A172 (cell line): ENCODE measurements around the gene INSYN2A. TPM values are rescaled to one million over a fixed set of nuclear protein-coding genes. Genes with fewer than 3 reads are reported as not detected.

Source experiments
- DNase-seq: peaks from one replicate; pipeline ENCODE4 v3.0.0-alpha.2; 2015; ENCODE audit warnings: low spot score
- total RNA-seq: library from RNA; depleted of rRNA; stranded (reverse); fragments of >200 nt; shearing (Covaris generic); gene quantifications from 2 replicates; pipeline ENCODE4 v1.2.3, GENCODE V29; 2014

The INSYN2A gene
- total RNA-seq, 1 experiment from 2014 or later, result 0.05 TPM

DNA sequence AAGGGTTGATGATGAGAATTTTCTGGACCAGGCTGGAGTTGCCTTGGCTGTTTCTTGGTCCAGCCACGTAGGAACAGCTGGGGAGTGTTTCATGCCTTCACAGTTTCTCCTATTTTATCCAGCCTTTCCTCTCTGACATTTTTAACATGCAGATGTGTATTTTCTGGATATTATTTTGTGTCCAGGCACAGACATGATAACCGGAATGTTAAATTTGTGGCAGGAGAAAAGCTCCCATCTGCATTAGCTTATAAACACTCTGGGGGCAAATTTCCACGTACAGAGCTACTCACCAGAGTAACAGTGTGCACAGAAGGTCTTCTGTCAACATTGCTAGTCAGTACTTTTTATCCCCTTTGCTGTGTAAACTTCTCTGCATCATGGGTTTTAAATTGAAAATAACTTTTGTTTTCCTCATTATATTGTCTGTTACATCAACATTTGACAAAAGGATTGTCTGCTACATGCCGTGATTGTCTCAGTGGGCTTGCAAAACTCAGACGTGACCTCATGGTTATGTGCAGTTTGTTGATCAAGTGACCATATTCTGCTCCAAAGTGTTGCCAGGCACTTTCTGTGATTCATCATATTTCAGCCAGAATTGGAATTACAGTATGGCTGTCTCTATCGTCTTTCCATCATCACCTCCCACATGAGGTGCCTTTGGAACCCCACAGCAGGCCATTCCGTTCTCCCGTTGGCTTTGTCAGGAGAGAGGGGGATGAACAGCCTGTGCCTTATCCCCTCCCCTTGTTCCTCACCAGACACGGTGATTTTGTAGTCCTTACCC lies 41.4 kb downstream of the INSYN2A start:
- no peak for DNase-seq

GRCh38 chr10:127153181-127153580 lies 43.2 kb downstream of the INSYN2A start:
- no peak for DNase-seq

DNA sequence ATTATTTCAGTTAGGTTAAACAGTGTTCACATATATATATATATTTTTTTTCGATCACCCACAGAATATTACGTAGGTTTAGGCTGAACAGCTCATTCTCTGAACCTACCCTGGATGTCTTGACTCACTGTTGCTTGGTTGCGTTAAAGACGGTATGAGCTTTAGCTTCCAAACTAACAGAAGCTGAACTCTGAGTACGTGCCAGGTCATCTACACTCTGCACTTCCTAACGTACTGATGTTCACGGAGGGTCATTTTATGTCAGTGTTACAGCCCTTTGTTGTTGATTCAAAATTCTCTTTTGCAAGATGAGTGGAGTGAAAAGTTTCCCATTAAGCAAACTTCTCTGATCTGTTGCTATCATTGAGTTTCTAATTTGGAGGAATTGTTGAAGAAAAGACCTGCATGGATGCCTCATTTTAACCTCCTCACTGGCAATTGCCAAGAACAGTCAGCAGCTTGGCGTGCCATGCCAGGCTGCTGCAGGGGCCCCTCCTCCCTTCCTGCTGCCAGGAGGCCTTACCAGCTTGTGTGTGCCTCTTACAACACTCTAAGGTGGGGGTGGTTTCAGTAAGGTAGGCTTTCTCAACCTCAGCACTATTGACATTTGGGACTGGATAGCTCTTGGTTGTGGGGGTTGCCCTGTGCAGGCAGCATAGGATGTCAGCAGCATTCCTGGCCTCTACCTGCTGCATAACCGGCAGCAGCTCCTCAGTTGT lies 44.3 kb downstream of the INSYN2A start:
- no peak for DNase-seq

DNA sequence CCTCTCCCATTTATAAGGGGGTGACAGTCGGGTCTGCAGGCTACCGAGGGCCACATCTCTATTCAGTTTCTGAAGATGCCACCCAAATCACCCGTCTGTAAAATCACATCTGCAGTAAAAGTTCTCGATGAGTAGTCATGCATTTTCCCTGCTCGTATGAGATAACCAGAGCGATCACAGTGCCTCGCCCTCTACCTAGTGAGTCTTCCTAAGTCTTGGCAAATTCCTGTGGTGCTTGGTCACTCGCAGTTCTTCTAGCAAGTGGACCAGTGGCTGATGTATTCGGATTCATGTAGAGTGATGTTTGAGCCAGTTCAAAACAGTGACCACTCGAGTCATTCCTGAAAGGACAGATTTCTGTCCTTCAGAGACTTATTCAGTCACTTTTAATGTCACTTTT lies 44.9 kb downstream of the INSYN2A start:
- DNase-seq, result peak; percentile 63

- peak; percentile 73 for DNase-seq
Observed at GRCh38 chr10:127150136-127150535, 46.3 kb downstream of the INSYN2A start.

- DNase-seq, result peak; percentile 33
Observed at GRCh38 chr10:127149501-127150081, 46.8 kb downstream of the INSYN2A start.

- peak; percentile 67 for DNase-seq
Observed at GRCh38 chr10:127148933-127149220, 47.5 kb downstream of the INSYN2A start.

DNA sequence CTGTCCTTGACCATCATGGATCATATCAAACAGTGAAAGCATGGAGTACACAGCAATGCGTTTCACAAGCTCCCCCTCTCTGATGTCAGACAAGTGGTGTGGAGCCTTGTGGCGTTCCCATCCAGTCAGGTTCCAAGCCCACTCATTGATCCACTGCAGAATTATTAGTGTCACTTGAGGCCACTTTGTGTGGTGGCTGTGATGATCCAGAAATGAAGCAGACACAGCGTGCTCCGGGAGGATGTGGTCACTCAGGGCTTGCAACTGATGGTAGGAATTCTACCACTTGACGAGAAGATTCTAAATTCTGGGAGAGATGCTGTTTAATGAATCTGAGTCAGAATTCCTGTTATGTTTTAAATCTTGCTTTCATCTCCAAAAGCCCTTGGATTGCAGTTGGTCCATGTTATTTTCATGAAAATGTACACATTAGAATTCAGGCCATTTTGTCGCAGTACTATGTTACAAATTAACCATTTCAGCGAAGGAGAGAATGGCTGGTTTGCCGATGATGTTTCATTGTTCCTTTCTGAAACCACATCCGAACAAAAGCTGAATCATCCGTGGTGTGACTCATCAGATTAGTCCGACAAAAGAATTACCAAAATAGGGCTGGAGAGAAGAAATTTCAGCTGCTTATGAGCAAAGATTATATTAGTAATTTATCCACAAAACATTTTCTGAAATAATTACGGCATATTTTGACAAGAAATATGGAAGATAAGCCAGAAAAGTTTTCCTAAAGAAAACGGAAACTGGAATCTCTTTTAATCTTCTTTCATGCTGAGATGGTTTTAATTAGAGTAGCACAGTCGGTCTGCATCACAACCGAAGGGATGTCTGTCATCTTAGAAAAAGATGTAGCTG lies 48.1 kb downstream of the INSYN2A start:
- DNase-seq, result peak; percentile 81

DNA sequence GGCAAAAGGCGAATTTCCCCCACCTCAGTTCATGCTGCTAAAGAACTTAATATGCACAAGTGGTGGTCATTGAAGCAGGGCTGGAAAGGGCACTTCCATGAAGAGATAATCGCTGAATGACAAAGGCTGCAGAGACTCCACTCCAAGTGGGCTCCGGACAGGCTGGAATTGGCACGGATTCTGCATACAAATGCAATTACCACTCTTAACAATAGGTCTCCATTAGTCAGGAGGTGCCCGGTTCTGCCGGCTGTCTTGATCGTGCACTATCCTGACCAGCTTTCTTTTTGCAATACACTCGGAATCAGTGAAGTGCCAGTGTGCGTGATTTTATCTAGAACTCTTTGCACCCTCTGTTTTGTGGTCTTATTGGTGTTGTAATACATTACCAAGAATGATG lies 49.7 kb downstream of the INSYN2A start:
- DNase-seq, result no peak
